ENCODE measurements around the gene ARNT2. TPM values are rescaled to one million over a fixed set of nuclear protein-coding genes. Genes with fewer than 3 reads are reported as not detected.
A peak's percentile ranks its signal among the peaks of the same experiment; 100 is the strongest.

ARNT2 gene
- total and polyA plus RNA-seq, 4 donors: 78.6 to 150 (median 130) TPM

GRCh38 chr15:80436511-80437307 is 32.5 kb downstream of the ARNT2 start:
- H3K4me3 ChIP-seq (ENCODE audit: low read depth, low read length): no peak overlapping the region
- H3K36me3 ChIP-seq (ENCODE audit: control insufficient read depth, insufficient read depth, low read length): peaks cover 7% of the 10 kb centered on the region
- H3K9me3 ChIP-seq (ENCODE audit: control insufficient read depth, insufficient read depth, low read length): no peaks in the 10 kb centered on the region
- H3K27ac ChIP-seq (ENCODE audit: low read depth, low read length): no peak overlapping the region
- no peak for DNase-seq (ENCODE audit: low read depth in 4 of 6, low spot score in 6 of 6)
- H3K27me3 ChIP-seq (ENCODE audit: control insufficient read depth, insufficient read depth, low read length): no peaks in the 10 kb centered on the region
- 84% methylated on average over 9 of the region's 13 CpGs for WGBS (ENCODE audit: insufficient coverage)
- peaks cover 18% of the 10 kb centered on the region for H3K4me1 ChIP-seq (ENCODE audit: control insufficient read depth, insufficient read depth, low read length)

- peaks cover 14% of the 10 kb centered on the region for H3K4me1 ChIP-seq (ENCODE audit: control insufficient read depth, insufficient read depth, low read length)
- no peak overlapping the region for H3K27ac ChIP-seq (ENCODE audit: low read depth, low read length)
- H3K9me3 ChIP-seq (ENCODE audit: control insufficient read depth, insufficient read depth, low read length): no peaks in the 10 kb centered on the region
- H3K36me3 ChIP-seq (ENCODE audit: control insufficient read depth, insufficient read depth, low read length): peaks cover 6% of the 10 kb centered on the region
- WGBS (ENCODE audit: insufficient coverage): 81% methylated on average over 2 of the region's 6 CpGs
- no peak for DNase-seq (ENCODE audit: low read depth in 4 of 6, low spot score in 6 of 6)
- no peaks in the 10 kb centered on the region for H3K27me3 ChIP-seq (ENCODE audit: control insufficient read depth, insufficient read depth, low read length)
- no peak overlapping the region for H3K4me3 ChIP-seq (ENCODE audit: low read depth, low read length)
Measured at GRCh38 chr15:80437334-80437891, 33.2 kb downstream of the ARNT2 start.

- no peak for DNase-seq (ENCODE audit: low read depth in 4 of 6, low spot score in 6 of 6)
- H3K4me3 ChIP-seq (ENCODE audit: low read depth, low read length): no peak overlapping the region
- WGBS (ENCODE audit: insufficient coverage): 97% methylated on average over 3 of the region's 3 CpGs
- H3K27me3 ChIP-seq (ENCODE audit: control insufficient read depth, insufficient read depth, low read length): no peaks in the 10 kb centered on the region
- H3K9me3 ChIP-seq (ENCODE audit: control insufficient read depth, insufficient read depth, low read length): no peaks in the 10 kb centered on the region
- H3K27ac ChIP-seq (ENCODE audit: low read depth, low read length): no peak overlapping the region
- H3K4me1 ChIP-seq (ENCODE audit: control insufficient read depth, insufficient read depth, low read length): peaks cover 20% of the 10 kb centered on the region
- peaks cover 18% of the 10 kb centered on the region for H3K36me3 ChIP-seq (ENCODE audit: control insufficient read depth, insufficient read depth, low read length)
Measured at GRCh38 chr15:80439140-80439539, 35.0 kb downstream of the ARNT2 start.

- H3K36me3 ChIP-seq (ENCODE audit: control insufficient read depth, insufficient read depth, low read length): peaks cover 24% of the 10 kb centered on the region
- DNase-seq (ENCODE audit: low read depth in 4 of 6, low spot score in 6 of 6): no peak
- peaks cover 18% of the 10 kb centered on the region for H3K4me1 ChIP-seq (ENCODE audit: control insufficient read depth, insufficient read depth, low read length)
- WGBS (ENCODE audit: insufficient coverage): 92% methylated on average over 2 of the region's 3 CpGs
- no peak overlapping the region for H3K27ac ChIP-seq (ENCODE audit: low read depth, low read length)
- H3K27me3 ChIP-seq (ENCODE audit: control insufficient read depth, insufficient read depth, low read length): no peaks in the 10 kb centered on the region
- H3K9me3 ChIP-seq (ENCODE audit: control insufficient read depth, insufficient read depth, low read length): no peaks in the 10 kb centered on the region
- no peak overlapping the region for H3K4me3 ChIP-seq (ENCODE audit: low read depth, low read length)
Measured at GRCh38 chr15:80440024-80440423, 35.8 kb downstream of the ARNT2 start.

- Histone ChIP-seq H3K9me3 (ENCODE audit: control insufficient read depth, insufficient read depth, low read length) (no peaks in the 10 kb centered on the region), H3K27ac (ENCODE audit: low read depth, low read length) (peak overlapping the region; percentile 29), H3K27me3 (ENCODE audit: control insufficient read depth, insufficient read depth, low read length) (no peaks in the 10 kb centered on the region), H3K36me3 (ENCODE audit: control insufficient read depth, insufficient read depth, low read length) (peaks cover 30% of the 10 kb centered on the region), H3K4me3 (ENCODE audit: low read depth, low read length) (no peak overlapping the region), H3K4me1 (ENCODE audit: control insufficient read depth, insufficient read depth, low read length) (peaks cover 16% of the 10 kb centered on the region)
- DNase-seq (ENCODE audit: low read depth in 4 of 6, low spot score in 6 of 6): peak in 1 of 6 donors; percentile 42
- 45% methylated on average over 2 of the region's 3 CpGs for WGBS (ENCODE audit: insufficient coverage)
Measured at GRCh38 chr15:80441041-80441440, 36.9 kb downstream of the ARNT2 start.

- H3K4me3 ChIP-seq (ENCODE audit: low read depth, low read length): no peak overlapping the region
- no peaks in the 10 kb centered on the region for H3K9me3 ChIP-seq (ENCODE audit: control insufficient read depth, insufficient read depth, low read length)
- DNase-seq (ENCODE audit: low read depth in 4 of 6, low spot score in 6 of 6): peak in 2 of 6 donors; percentile 38 to 72
- H3K4me1 ChIP-seq (ENCODE audit: control insufficient read depth, insufficient read depth, low read length): peaks cover 18% of the 10 kb centered on the region
- H3K27me3 ChIP-seq (ENCODE audit: control insufficient read depth, insufficient read depth, low read length): no peaks in the 10 kb centered on the region
- H3K27ac ChIP-seq (ENCODE audit: low read depth, low read length): no peak overlapping the region
- 52% methylated on average over 4 of the region's 7 CpGs for WGBS (ENCODE audit: insufficient coverage)
- peaks cover 28% of the 10 kb centered on the region for H3K36me3 ChIP-seq (ENCODE audit: control insufficient read depth, insufficient read depth, low read length)
Measured at GRCh38 chr15:80441714-80442113, 37.5 kb downstream of the ARNT2 start.

GRCh38 chr15:80442728-80443403 is 38.7 kb downstream of the ARNT2 start:
- no peak overlapping the region for H3K4me3 ChIP-seq (ENCODE audit: low read depth, low read length)
- no peak for DNase-seq (ENCODE audit: low read depth in 4 of 6, low spot score in 6 of 6)
- H3K36me3 ChIP-seq (ENCODE audit: control insufficient read depth, insufficient read depth, low read length): peaks cover 28% of the 10 kb centered on the region
- 91% methylated on average over 4 of the region's 6 CpGs for WGBS (ENCODE audit: insufficient coverage)
- H3K27ac ChIP-seq (ENCODE audit: low read depth, low read length): no peak overlapping the region
- H3K9me3 ChIP-seq (ENCODE audit: control insufficient read depth, insufficient read depth, low read length): no peaks in the 10 kb centered on the region
- peaks cover 18% of the 10 kb centered on the region for H3K4me1 ChIP-seq (ENCODE audit: control insufficient read depth, insufficient read depth, low read length)
- no peaks in the 10 kb centered on the region for H3K27me3 ChIP-seq (ENCODE audit: control insufficient read depth, insufficient read depth, low read length)

GRCh38 chr15:80444680-80445251 is 40.6 kb downstream of the ARNT2 start:
- 91% methylated on average over 4 of the region's 4 CpGs for WGBS (ENCODE audit: insufficient coverage)
- Histone ChIP-seq H3K27me3 (ENCODE audit: control insufficient read depth, insufficient read depth, low read length) (no peaks in the 10 kb centered on the region), H3K4me1 (ENCODE audit: control insufficient read depth, insufficient read depth, low read length) (peaks cover 18% of the 10 kb centered on the region), H3K36me3 (ENCODE audit: control insufficient read depth, insufficient read depth, low read length) (peaks cover 28% of the 10 kb centered on the region), H3K9me3 (ENCODE audit: control insufficient read depth, insufficient read depth, low read length) (no peaks in the 10 kb centered on the region), H3K27ac (ENCODE audit: low read depth, low read length) (no peak overlapping the region), H3K4me3 (ENCODE audit: low read depth, low read length) (no peak overlapping the region)
- no peak for DNase-seq (ENCODE audit: low read depth in 4 of 6, low spot score in 6 of 6)

- Histone ChIP-seq H3K9me3 (ENCODE audit: control insufficient read depth, insufficient read depth, low read length) (no peaks in the 10 kb centered on the region), H3K27ac (ENCODE audit: low read depth, low read length) (no peak overlapping the region), H3K4me1 (ENCODE audit: control insufficient read depth, insufficient read depth, low read length) (peaks cover 19% of the 10 kb centered on the region), H3K36me3 (ENCODE audit: control insufficient read depth, insufficient read depth, low read length) (peaks cover 30% of the 10 kb centered on the region), H3K27me3 (ENCODE audit: control insufficient read depth, insufficient read depth, low read length) (no peaks in the 10 kb centered on the region), H3K4me3 (ENCODE audit: low read depth, low read length) (no peak overlapping the region)
- 78% methylated on average over 10 of the region's 13 CpGs for WGBS (ENCODE audit: insufficient coverage)
- no peak for DNase-seq (ENCODE audit: low read depth in 4 of 6, low spot score in 6 of 6)
Measured at GRCh38 chr15:80445300-80446041, 41.3 kb downstream of the ARNT2 start.

All from spinal cord (tissue), 10 donors.